Right cardiac atrium (tissue), 5 donors: ENCODE data around the gene RNF151. TPM values are rescaled to one million over a fixed set of nuclear protein-coding genes. Genes with fewer than 3 reads are reported as not detected.
"Not testable (repeated sequence)": the region's sequence is repeated elsewhere in the genome, so short reads cannot be mapped to it uniquely, and the experiment has no call there.

Experiments
- ATAC-seq, 2 donors: fragments of 200-7000 bp; cut with Tn5 transposase; one replicate each; pipeline versions ENCODE4 v1.8.0 to v1.9.1; 2020; ENCODE audit warnings: moderate library complexity in 2 of 2, mild to moderate bottlenecking in 1 of 2
- DNase-seq, 3 donors: peaks; one replicate each; pipeline ENCODE4 v3.0.0-alpha.2; 2020
- H3K27ac ChIP-seq: one replicate; pipeline ENCODE4 v1.5.1; 2013; ENCODE audit warnings: mild to moderate bottlenecking, low read length, control low read depth, moderate library complexity
- H3K27me3 ChIP-seq: one replicate; pipeline ENCODE4 v1.6.1; 2013; ENCODE audit not compliant: control insufficient read depth, insufficient read depth
- H3K4me1 ChIP-seq: one replicate; pipeline ENCODE4 v1.6.1; 2013; ENCODE audit warnings: low read length; ENCODE audit not compliant: control insufficient read depth, insufficient read depth
- H3K4me3 ChIP-seq: one replicate; pipeline ENCODE4 v1.5.1; 2013; ENCODE audit warnings: low read length, control low read depth
- H3K9me3 ChIP-seq: one replicate; pipeline ENCODE4 v1.6.1; 2013; ENCODE audit warnings: low read length; ENCODE audit not compliant: control insufficient read depth
- WGBS: extraction: QIAGEN DNeasy Blood & Tissue Kit; methylation state at CpG from one replicate; pipeline ENCODE4 v1.1.7; 2013; 5-methylcytosine and 5-hydroxymethylcytosine counted together
- intact Hi-C, 4 donors: fragments of 100-400 bp; cut with DNase I; formaldehyde crosslinking; loops; one replicate each; pipeline versions ENCODE4 v1.11.0 to v1.14.0; 2022 to 2023
- polyA plus RNA-seq: library from polyadenylated mRNA; stranded (reverse); fragments of 200-250 nt; gene quantifications from one replicate; pipeline ENCODE4 v1.2.3, GENCODE V29; 2013
- total RNA-seq, 4 donors: library from RNA; stranded (reverse); fragmentation: NEBNext Ultra II Directional; extraction: Animal tissue kit (Norgen Biotek cat#: 25700); gene quantifications; one replicate each; pipeline ENCODE4 v1.2.1, GENCODE V29; 2021
- donor health status: healthy with polysubstance abuse.
- donor health status: DM: no; HTN: yes; CAD: no.
- donor health status: DM: no; HTN: no; CAD: no.
- donor health status: DM: no; HTN: yes; CAD: no; lungs with severe emphysema.
- donor health status: DM: yes; HTN: yes; CAD: no.

The RNF151 gene
- total and polyA plus RNA-seq, 5 donors = not detected

DNA sequence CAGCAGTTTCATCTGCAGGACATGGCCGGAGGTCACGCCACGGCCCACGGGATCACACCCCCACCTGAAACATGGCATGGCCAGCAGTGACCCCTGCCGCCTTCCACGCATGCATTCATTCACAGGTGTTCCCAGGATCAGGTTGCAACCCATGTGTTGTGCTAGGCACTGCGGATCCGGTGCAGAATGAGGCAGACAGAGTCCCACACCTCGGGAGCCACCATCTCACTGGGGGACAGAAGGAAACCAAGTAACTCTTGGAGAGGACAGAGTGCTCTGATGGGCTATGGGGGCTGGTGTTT is 19.3 kb upstream of the RNF151 start:
- Histone ChIP-seq H3K27ac (no peak overlapping the region), H3K4me1 (peaks cover 2% of the 10 kb centered on the region), H3K4me3 (no peak overlapping the region), H3K27me3 (no peaks in the 10 kb centered on the region), H3K9me3 (no peaks in the 10 kb centered on the region)
- ATAC-seq (no peak), DNase-seq (no peak)
- WGBS = 88% methylated on average over 9 of the region's 9 CpGs
- intact Hi-C loops = no loop called here

- H3K4me1 ChIP-seq = no peaks in the 10 kb centered on the region
- H3K9me3 ChIP-seq = no peaks in the 10 kb centered on the region
- DNase-seq = peak in 1 of 3 donors; percentile 13
- no peak overlapping the region for H3K4me3 ChIP-seq
- H3K27ac ChIP-seq = no peak overlapping the region
- WGBS = 95% methylated on average over 11 of the region's 11 CpGs
- intact Hi-C loops = no loop called here
- ATAC-seq = no peak
- no peaks in the 10 kb centered on the region for H3K27me3 ChIP-seq
Measured at GRCh38 chr16:1949507-1949906, 17.1 kb upstream of the RNF151 start.

DNA sequence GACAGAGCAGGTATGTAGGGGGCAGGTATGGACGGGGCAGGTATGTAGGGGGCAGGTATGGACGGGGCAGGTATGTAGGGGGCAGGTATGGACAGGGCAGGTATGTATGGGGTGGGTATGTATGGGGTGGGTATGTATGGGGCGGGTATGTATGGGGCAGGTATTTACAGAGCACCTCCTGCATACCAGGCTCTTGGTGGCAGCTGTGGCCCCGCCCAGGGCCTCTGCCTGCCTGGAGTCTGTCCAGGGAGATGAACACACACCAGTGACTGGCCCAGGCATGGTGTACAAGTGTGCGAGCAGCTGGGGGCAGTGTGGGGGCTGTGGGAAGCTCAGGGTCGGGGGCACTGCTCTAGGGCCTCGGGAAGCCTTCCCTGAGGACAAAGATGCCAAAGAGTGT is 16.6 kb upstream of the RNF151 start:
- WGBS = 66% methylated on average over 7 of the region's 7 CpGs
- intact Hi-C loops = no loop called here
- no peaks in the 10 kb centered on the region for H3K27me3 ChIP-seq
- H3K9me3 ChIP-seq = no peaks in the 10 kb centered on the region
- ATAC-seq (no peak), DNase-seq (peak in 1 of 3 donors; percentile 52)
- no peak overlapping the region for H3K4me3 ChIP-seq
- H3K27ac ChIP-seq = peak overlapping the region; percentile 7
- no peaks in the 10 kb centered on the region for H3K4me1 ChIP-seq

- WGBS = 68% methylated on average over 19 of the region's 19 CpGs
- H3K4me1 ChIP-seq = no peaks in the 10 kb centered on the region
- H3K9me3 ChIP-seq = no peaks in the 10 kb centered on the region
- intact Hi-C loops = no loop called here
- DNase-seq (peak in 2 of 3 donors; percentile 67 to 71), ATAC-seq (peak; percentile 47 to 48)
- no peak overlapping the region for H3K4me3 ChIP-seq
- H3K27me3 ChIP-seq = no peaks in the 10 kb centered on the region
- H3K27ac ChIP-seq = peak overlapping the region; percentile 61
Measured at GRCh38 chr16:1950559-1950958, 16.1 kb upstream of the RNF151 start.

DNA sequence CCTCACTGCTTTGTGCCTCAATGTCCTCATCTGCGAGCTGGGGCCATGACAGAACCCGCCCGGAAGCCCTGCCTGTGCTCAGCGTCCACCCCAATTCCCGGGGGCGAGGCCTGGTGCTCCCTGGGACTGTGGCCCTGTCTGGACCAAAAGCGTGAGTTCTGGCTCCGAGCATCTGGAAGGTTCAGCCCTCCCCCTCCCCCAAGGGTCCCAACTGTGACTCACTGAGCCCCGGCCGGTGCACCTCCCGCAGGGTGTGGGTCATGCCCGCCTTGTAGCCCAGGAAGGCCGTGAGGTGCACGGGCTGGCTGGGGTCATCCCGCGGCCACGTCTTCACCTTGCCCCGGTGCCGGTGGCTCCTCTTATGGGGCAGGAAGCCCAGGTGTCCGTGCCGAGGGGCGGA is 12.9 kb upstream of the RNF151 start:
- Histone ChIP-seq H3K27ac (peak overlapping the region; percentile 65), H3K9me3 (no peaks in the 10 kb centered on the region), H3K27me3 (no peaks in the 10 kb centered on the region), H3K4me1 (no peaks in the 10 kb centered on the region), H3K4me3 (no peak overlapping the region)
- peak; percentile 6 to 10 for ATAC-seq
- intact Hi-C loops = no loop called here
- 85% methylated on average over 22 of the region's 22 CpGs for WGBS
- peak; percentile 13 to 41 (median 33) for DNase-seq

GRCh38 chr16:1957434-1958142 is 9.1 kb upstream of the RNF151 start:
- H3K4me1 ChIP-seq, H3K9me3 ChIP-seq, ATAC-seq, intact Hi-C loops, H3K27ac ChIP-seq, DNase-seq, H3K4me3 ChIP-seq, H3K27me3 ChIP-seq: not testable (repeated sequence)
- WGBS = 84% methylated on average over 21 of the region's 22 CpGs

GRCh38 chr16:1958143-1958491 is 8.5 kb upstream of the RNF151 start:
- H3K27ac ChIP-seq, H3K9me3 ChIP-seq, H3K27me3 ChIP-seq, ATAC-seq, H3K4me1 ChIP-seq, intact Hi-C loops, H3K4me3 ChIP-seq: not testable (repeated sequence)
- 70% methylated on average over 30 of the region's 30 CpGs for WGBS
- DNase-seq = peak in 2 of 3 donors; percentile 19 to 59

GRCh38 chr16:1958715-1959268 is 7.9 kb upstream of the RNF151 start:
- DNase-seq (peak; percentile 44 to 75 (median 72)), ATAC-seq (peak; percentile 2 to 8)
- Histone ChIP-seq H3K27me3 (no peaks in the 10 kb centered on the region), H3K4me1 (peaks cover 7% of the 10 kb centered on the region), H3K4me3 (no peak overlapping the region), H3K9me3 (no peaks in the 10 kb centered on the region), H3K27ac (peak overlapping the region; percentile 14)
- intact Hi-C loops = no loop called here
- 27% methylated on average over 14 of the region's 14 CpGs for WGBS

DNA sequence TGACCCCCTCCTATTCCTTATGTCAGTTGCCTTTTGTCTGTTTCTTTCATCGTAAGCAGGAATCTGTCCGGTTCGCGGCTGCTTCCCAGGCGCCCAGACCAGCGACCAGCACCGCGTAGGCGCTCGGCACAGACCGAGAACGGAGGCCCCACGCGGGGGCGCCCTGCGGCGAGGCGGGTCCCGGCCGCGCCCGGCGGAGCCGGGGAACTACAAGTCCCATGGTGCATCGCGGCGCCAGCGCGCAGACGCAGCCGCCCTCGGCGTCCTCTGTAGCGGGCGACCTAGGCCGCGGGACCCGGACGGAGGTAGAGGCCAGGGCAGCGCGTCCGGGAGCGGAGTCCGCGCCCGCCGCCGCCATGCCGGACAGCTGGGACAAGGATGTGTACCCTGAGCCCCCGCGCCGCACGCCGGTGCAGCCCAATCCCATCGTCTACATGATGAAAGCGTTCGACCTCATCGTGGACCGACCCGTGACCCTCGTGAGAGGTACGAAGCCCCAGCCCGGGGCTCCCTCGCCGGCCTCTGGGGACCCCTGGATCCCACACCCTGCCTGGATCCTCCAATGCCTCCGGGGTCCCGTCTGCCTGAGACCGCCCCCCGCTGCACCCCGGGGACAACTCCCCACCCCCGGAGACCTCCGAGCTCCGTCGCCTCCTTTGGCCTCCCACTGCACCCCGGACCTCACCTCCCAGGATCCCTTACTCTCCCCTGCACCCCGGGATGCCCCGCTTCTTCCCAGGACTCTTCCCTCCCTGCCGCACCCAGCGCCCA is 7.2 kb upstream of the RNF151 start, which contains the start of gene NDUFB10:
NDUFB10 (plus strand) TSS at position 270 of the 771 bp plus-strand sequence; CDS start at position 357, 87 bp downstream.
- WGBS = under 1% methylated on average over 79 of the region's 79 CpGs
- Histone ChIP-seq H3K27ac (peak within 1 kb of the TSS; percentile 95), H3K27me3 (no peaks in the 10 kb centered on the region), H3K4me1 (peaks cover 10% of the 10 kb centered on the region), H3K9me3 (no peaks in the 10 kb centered on the region), H3K4me3 (peak within 1 kb of the TSS; percentile 89)
- ATAC-seq = peak; percentile 93 to 95
- peak; percentile 94 to 98 (median 98) for DNase-seq
- intact Hi-C loops = no loop called here

DNA sequence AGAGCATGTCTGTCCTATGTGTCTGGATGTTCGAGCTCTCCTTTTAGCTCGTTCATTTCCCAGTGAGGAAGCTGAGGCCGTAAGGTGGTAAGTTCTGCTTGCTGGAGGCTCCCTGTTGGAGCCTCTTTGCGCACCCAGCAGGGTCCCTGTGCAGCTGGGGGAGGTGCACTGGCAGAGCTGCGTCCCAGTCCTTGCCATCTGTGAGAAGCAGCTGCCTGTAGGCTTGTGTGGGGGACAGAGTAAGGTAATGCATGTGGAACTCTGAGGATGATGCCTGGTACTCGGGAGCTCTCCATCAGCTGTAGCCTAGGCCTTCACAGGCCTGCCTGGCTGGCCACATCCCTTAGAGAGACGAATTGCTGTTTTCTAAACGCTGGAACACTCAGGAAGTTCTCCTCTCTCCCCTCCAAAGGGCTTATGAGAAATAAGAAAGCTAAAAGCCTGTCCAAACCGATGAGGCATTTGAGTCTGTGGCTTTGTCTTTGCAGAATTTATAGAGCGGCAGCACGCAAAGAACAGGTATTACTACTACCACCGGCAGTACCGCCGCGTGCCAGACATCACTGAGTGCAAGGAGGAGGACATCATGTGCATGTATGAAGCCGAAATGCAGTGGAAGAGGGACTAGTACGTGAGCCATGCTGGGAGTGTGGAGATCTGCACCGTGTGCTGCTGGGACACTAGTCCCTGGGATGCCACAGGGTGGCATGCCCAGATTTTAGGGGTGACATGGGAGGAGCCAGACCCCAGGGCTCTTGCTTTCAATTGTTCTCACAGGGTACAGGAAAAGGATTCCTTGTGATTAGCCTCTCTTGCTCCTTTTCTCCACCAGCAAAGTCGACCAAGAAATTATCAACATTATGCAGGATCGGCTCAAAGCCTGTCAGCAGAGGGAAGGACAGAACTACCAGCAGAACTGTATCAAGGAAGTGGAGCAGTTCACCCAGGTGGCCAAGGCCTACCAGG is 5.7 kb upstream of the RNF151 start:
- peaks cover 15% of the 10 kb centered on the region for H3K4me1 ChIP-seq
- peak in 1 of 3 donors; percentile 45 for DNase-seq
- no peaks in the 10 kb centered on the region for H3K9me3 ChIP-seq
- H3K27ac ChIP-seq = no peak overlapping the region
- WGBS = 52% methylated on average over 20 of the region's 20 CpGs
- H3K4me3 ChIP-seq = peak overlapping the region; percentile 89
- no peaks in the 10 kb centered on the region for H3K27me3 ChIP-seq
- ATAC-seq = no peak
- intact Hi-C loops = no loop called here
